OCI-LY1 (cell line): ENCODE data around the gene PKD2.

Source experiments
- H2AFZ ChIP-seq: fragments of 200-600 bp; sonication (generic), shearing (Covaris generic); 2 replicates; pipeline ENCODE4 v1.6.0; 2014; ENCODE audit warnings: antibody characterized with exemption, mild to moderate bottlenecking, low read length
- H3F3A ChIP-seq: fragments of 200-600 bp; sonication (generic), shearing (Covaris generic); 2 replicates; pipeline ENCODE4 v1.6.0; 2014; ENCODE audit warnings: mild to moderate bottlenecking, antibody characterized with exemption, low read length, moderate library complexity; ENCODE audit not compliant: insufficient read depth
- H3K27ac ChIP-seq: fragments of 200-600 bp; sonication (generic); 2 replicates; pipeline ENCODE4 v1.5.1; 2014; ENCODE audit warnings: low read length, mixed run types, mild to moderate bottlenecking, low read depth; ENCODE audit not compliant: poor library complexity, severe bottlenecking
- H3K27me3 ChIP-seq: fragments of 200-600 bp; sonication (generic); 2 replicates; pipeline ENCODE4 v1.6.0; 2014; ENCODE audit warnings: antibody characterized with exemption, mild to moderate bottlenecking, low read length, moderate library complexity; ENCODE audit not compliant: insufficient read depth
- H3K36me3 ChIP-seq: fragments of 200-600 bp; sonication (generic); 2 replicates; pipeline ENCODE4 v1.6.1; 2014; ENCODE audit warnings: mild to moderate bottlenecking, antibody characterized with exemption, low read length, moderate library complexity, mixed read lengths; ENCODE audit not compliant: insufficient read depth
- H3K4me1 ChIP-seq: fragments of 200-600 bp; sonication (generic); 2 replicates; pipeline ENCODE4 v1.5.1; 2014; ENCODE audit warnings: mild to moderate bottlenecking, low read length, moderate library complexity; ENCODE audit not compliant: insufficient read depth, severe bottlenecking
- H3K4me2 ChIP-seq: fragments of 200-600 bp; sonication (generic), shearing (Covaris generic); 2 replicates; pipeline ENCODE4 v1.6.1; 2014; ENCODE audit warnings: low read length
- H3K4me3 ChIP-seq: fragments of 200-600 bp; sonication (generic); 2 replicates; pipeline ENCODE4 v1.5.1; 2014; ENCODE audit warnings: low read length, low read depth, mild to moderate bottlenecking, mixed read lengths; ENCODE audit not compliant: poor library complexity, severe bottlenecking
- H3K79me2 ChIP-seq: fragments of 200-600 bp; shearing (Covaris generic); 2 replicates; pipeline ENCODE4 v1.6.1; 2016; ENCODE audit warnings: mixed run types, low read length, mixed read lengths; ENCODE audit not compliant: insufficient read depth
- H3K9ac ChIP-seq: fragments of 200-600 bp; sonication (generic), shearing (Covaris generic); 2 replicates; pipeline ENCODE4 v1.6.1; 2014; ENCODE audit warnings: mild to moderate bottlenecking, low read length, mixed read lengths
- H3K9me2 ChIP-seq: fragments of 200-600 bp; sonication (generic), shearing (Covaris generic); 2 replicates; pipeline ENCODE4 v1.6.1; 2014; ENCODE audit warnings: low read depth, mild to moderate bottlenecking, low read length, mixed read lengths
- H3K9me3 ChIP-seq: fragments of 200-600 bp; shearing (Covaris generic); 2 replicates; pipeline ENCODE4 v1.6.1; 2014; ENCODE audit warnings: low read length, mixed read lengths
- H4K20me1 ChIP-seq: fragments of 200-600 bp; sonication (generic), shearing (Covaris generic); 2 replicates; pipeline ENCODE4 v1.6.0; 2016; ENCODE audit warnings: mild to moderate bottlenecking, low read length; ENCODE audit not compliant: insufficient read depth
- CTCF ChIP-seq: fragments of 200-600 bp; sonication (generic), shearing (Covaris generic); IDR thresholded peaks from 2 replicates; pipeline ENCODE4 v1.5.1; 2017; ENCODE audit warnings: mild to moderate bottlenecking, antibody characterized with exemption, low read length, moderate library complexity, mixed read lengths
- EZH2 ChIP-seq: fragments of 200-600 bp; sonication (generic), shearing (Covaris generic); IDR thresholded peaks from 2 replicates; pipeline ENCODE4 v1.8.0; 2017; ENCODE audit warnings: borderline replicate concordance, mixed run types, mild to moderate bottlenecking, antibody characterized with exemption, low read length, moderate library complexity, mixed read lengths

The PKD2 gene

GRCh38 chr4:88007304-88008121, at the start of gene PKD2:
PKD2 (plus strand) TSS chr4:88007635; CDS start chr4:88007734, 99 bp downstream.
- no peaks in the 10 kb centered on the region for H3K27me3 ChIP-seq
- no peaks in the 10 kb centered on the region for H4K20me1 ChIP-seq
- no peak within 1 kb of the TSS for H3K9ac ChIP-seq
- H3K4me2 ChIP-seq = peak within 1 kb of the TSS; percentile 29
- no peaks in the 10 kb centered on the region for H3K36me3 ChIP-seq
- no peaks in the 10 kb centered on the region for H3K9me3 ChIP-seq
- H3K9me2 ChIP-seq = no peaks in the 10 kb centered on the region
- H3F3A ChIP-seq = no peaks in the 10 kb centered on the region
- no peaks in the 10 kb centered on the region for H3K79me2 ChIP-seq
- H3K4me1 ChIP-seq = no peaks in the 10 kb centered on the region
- no peak within 1 kb of the TSS for H2AFZ ChIP-seq
- TF ChIP-seq EZH2 (no peak), CTCF (no peak)
- H3K4me3 ChIP-seq = peak within 1 kb of the TSS; percentile 52
- no peak within 1 kb of the TSS for H3K27ac ChIP-seq

GRCh38 chr4:87961993-87962392, 45.4 kb upstream of the PKD2 start:
- no peak overlapping the region for H3K27ac ChIP-seq
- H4K20me1 ChIP-seq = no peaks in the 10 kb centered on the region
- H3K79me2 ChIP-seq = no peaks in the 10 kb centered on the region
- H3K9me2 ChIP-seq = no peaks in the 10 kb centered on the region
- H3K9me3 ChIP-seq = no peaks in the 10 kb centered on the region
- H3K4me2 ChIP-seq = no peak overlapping the region
- H3K4me3 ChIP-seq = no peak overlapping the region
- no peak overlapping the region for H3K9ac ChIP-seq
- no peak overlapping the region for H2AFZ ChIP-seq
- H3F3A ChIP-seq = no peaks in the 10 kb centered on the region
- TF ChIP-seq CTCF (no peak), EZH2 (no peak)
- no peaks in the 10 kb centered on the region for H3K27me3 ChIP-seq
- H3K36me3 ChIP-seq = no peaks in the 10 kb centered on the region
- no peaks in the 10 kb centered on the region for H3K4me1 ChIP-seq

GRCh38 chr4:87962398-87963146, 44.9 kb upstream of the PKD2 start:
- Histone ChIP-seq H3K4me2 (no peak overlapping the region), H3K9ac (no peak overlapping the region), H3K9me3 (no peaks in the 10 kb centered on the region), H4K20me1 (no peaks in the 10 kb centered on the region), H3K27me3 (no peaks in the 10 kb centered on the region), H3K4me3 (no peak overlapping the region), H3K36me3 (no peaks in the 10 kb centered on the region), H3K79me2 (no peaks in the 10 kb centered on the region), H3K4me1 (no peaks in the 10 kb centered on the region), H3K9me2 (no peaks in the 10 kb centered on the region), H3F3A (no peaks in the 10 kb centered on the region), H2AFZ (no peak overlapping the region), H3K27ac (no peak overlapping the region)
- TF ChIP-seq CTCF (no peak), EZH2 (no peak)
